Coronary artery (tissue), 2 donors: ENCODE data around the gene PRIMA1.

ENCODE experiments used
- DNase-seq: peaks from one replicate; pipeline ENCODE4 v3.0.0-alpha.2; 2017; ENCODE audit warnings: low spot score
- H3K27ac ChIP-seq, 2 donors: fragments of 200-600 bp; sonication (generic); one replicate each; pipeline ENCODE4 v1.5.1; 2016 to 2019
- H3K4me3 ChIP-seq: fragments of 200-600 bp; sonication (generic); 2 replicates; pipeline ENCODE4 v1.5.1; 2016; ENCODE audit warnings: mild to moderate bottlenecking, moderate library complexity
- CTCF ChIP-seq: fragments of 200-600 bp; sonication (generic); IDR thresholded peaks from one replicate; pipeline ENCODE4 v1.5.1; 2019; ENCODE audit warnings: antibody characterized with exemption

Gene PRIMA1

DNA sequence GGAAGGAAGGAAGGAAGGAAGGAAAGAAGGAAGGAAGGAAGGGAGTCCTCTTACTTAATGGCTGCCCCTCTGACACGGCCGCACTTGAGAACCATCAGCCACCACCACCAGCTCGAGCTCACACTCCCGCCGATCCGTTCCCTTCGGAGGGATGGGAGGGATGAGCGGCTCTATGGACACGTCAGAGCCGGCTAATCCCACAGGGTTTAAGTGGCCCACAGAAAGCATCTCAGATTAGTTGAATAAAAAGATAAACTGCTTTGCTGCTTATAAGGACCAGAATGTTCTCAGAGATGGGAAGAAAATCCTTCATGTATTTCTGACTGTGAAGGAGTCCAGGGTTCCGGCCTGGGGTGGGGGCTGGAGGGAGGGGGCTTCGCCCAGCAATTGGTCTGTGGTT lies 31.1 kb downstream of the PRIMA1 start:
- Histone ChIP-seq H3K4me3 (no peak overlapping the region), H3K27ac (no peak overlapping the region)
- no peak for DNase-seq
- no peak for TF ChIP-seq CTCF

GRCh38 chr14:93753647-93754046 lies 34.6 kb downstream of the PRIMA1 start:
- no peak for DNase-seq
- no peak for TF ChIP-seq CTCF
- no peak overlapping the region for H3K4me3 ChIP-seq
- H3K27ac ChIP-seq, result no peak overlapping the region

DNA sequence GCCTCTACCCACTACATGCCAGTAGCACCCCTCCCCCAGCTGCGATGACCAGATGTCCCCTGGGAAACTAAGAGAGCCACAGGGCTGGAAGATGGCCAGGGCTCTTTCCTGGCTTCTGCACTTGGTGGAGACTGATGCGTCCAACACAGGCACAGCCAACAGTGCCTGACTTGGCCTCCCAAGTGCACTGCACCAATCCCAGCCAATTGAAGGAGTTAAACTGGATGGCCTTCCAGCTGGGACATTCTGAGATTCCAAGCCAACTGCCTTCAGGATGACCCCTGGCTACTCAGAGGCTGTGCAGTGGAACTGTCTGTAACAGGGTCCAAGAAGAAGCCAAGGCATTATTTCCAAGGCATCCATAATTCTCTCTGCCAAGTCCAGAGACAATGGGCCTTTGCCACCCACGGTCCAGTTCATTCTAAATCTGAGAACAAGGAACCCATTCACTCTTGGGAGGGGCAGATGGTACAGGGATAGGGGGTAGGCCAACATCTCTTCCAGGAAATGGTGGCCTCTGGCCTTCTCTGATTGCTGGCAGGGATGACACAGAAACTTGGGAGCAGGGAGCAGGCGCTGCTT lies 35.2 kb downstream of the PRIMA1 start:
- TF ChIP-seq CTCF, result no peak
- Histone ChIP-seq H3K4me3 (no peak overlapping the region), H3K27ac (no peak overlapping the region)
- DNase-seq, result no peak

DNA sequence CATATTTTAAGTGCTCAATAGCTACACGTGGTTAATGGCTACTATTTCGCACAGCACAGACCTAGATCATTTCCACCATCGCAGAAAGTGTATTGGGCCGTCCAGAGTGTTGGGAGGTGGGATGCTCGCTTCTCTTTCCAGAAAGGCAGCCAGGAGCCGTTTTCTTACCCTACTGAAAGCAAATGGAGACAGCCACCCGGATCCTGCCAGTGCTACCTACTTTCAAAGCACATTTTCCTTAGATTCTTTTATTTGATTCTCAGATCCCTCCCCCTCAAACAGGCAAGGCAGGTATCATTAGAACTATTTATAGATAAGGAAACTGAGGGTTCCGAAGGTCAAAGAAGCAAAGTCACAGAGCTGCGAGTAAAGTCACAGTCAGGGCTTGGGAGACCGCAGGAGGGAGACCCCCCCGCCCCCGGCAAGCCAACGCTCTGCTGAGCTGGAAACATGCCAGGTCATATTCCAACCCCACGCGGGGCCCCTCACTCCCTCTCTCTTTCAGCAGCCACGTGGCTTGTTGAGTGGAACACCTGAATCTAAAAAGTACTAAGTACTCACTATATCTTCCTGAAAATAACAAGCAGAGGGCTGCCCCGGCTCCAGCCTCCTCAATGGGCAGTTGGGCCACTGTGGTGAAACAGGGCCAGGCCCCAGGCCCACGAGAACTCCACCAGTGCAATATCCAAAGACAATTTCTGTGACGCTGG lies 36.2 kb downstream of the PRIMA1 start:
- no peak for TF ChIP-seq CTCF
- Histone ChIP-seq H3K27ac (no peak overlapping the region), H3K4me3 (no peak overlapping the region)
- no peak for DNase-seq

GRCh38 chr14:93749076-93749420 lies 39.2 kb downstream of the PRIMA1 start:
- DNase-seq, result no peak
- TF ChIP-seq CTCF, result no peak
- H3K4me3 ChIP-seq, result no peak overlapping the region
- no peak overlapping the region for H3K27ac ChIP-seq

DNA sequence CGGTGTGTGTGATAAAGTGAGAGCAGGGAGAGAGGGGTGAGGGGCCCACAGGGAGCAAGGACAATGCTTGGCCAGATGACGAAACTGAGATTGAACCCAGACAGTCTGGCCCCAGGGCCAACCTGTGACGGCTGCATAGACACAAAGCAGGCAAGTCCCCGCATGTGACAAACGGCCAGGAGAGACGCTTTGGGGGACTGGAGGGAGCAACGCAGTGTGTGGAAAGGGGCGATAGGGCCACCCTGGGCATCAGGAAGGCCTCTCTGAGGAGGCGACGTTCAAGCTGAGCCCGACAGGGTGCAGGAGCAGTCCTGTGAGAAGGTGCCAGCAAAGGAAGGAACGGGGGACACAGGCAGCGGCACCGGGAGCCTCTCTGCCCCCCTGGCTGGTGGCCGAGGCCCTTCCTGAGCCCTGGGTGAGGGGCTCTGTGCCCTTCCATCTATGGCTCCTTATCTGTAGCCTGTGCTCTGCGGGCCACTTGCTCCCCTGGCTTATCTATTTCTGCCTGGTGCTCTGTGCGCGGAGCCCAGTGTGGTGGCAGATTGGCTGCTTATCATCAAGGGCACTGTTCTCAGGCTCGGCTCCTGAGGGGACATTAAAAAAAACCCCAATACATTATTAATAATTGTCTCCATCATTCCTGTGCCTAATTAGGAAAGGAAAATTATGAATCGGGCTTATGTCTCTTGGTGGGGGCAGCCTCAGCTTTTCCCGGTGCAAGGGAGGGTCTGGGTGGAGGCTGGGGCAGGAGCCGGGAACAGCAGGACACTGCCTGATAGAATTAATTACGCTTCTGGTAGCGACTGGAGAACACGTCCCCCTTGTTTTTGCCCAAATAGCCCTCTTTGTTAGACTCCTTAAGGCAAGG lies 39.8 kb downstream of the PRIMA1 start:
- Histone ChIP-seq H3K4me3 (no peak overlapping the region), H3K27ac (peak overlapping the region in 1 of 2 donors; percentile 35)
- DNase-seq, result no peak
- no peak for TF ChIP-seq CTCF
